K562 (cell line): ENCODE measurements around the gene CYP4F3. TPM values are rescaled to one million over a fixed set of nuclear protein-coding genes. Genes with fewer than 3 reads are reported as not detected.
A peak's percentile ranks its signal among the peaks of the same experiment; 100 is the strongest.

Experiments
- EHMT2 ChIP-seq: fragments of 450-650 bp; IDR thresholded peaks from 2 replicates; pipeline ENCODE4 v1.6.1; 2018; ENCODE audit warnings: antibody characterized with exemption
- EP300 ChIP-seq: IDR thresholded peaks from 2 replicates; pipeline ENCODE4 v1.6.1; 2012; ENCODE audit warnings: low read length, improper control_type of control experiment
- TAF7 ChIP-seq: fragments of 450-650 bp; IDR thresholded peaks from 2 replicates; pipeline ENCODE4 v1.6.1; 2016; ENCODE audit warnings: missing genetic modification characterization, missing compliant biosample characterization
- U2AF2 ChIP-seq: fragments of 200-400 bp; formaldehyde crosslinking; optimal IDR thresholded peaks from 2 replicates; pipeline ENCODE3; 2017; ENCODE audit warnings: low read depth, mild to moderate bottlenecking, low read length
- XRCC5 ChIP-seq: fragments of 200-400 bp; formaldehyde crosslinking; IDR thresholded peaks from 2 replicates; pipeline ENCODE4 v1.6.1; 2017; ENCODE audit warnings: low read depth, mild to moderate bottlenecking, low read length
- polyA plus RNA-seq, 8 experiments: library from polyadenylated mRNA; depleted of rRNA in 4 of 8; stranded (reverse) in 5 of 8; unstranded in 3 of 8; fragments of >200 nt; fragmentation: Nextera tagmentation in 2 of 8; fragmentation: Illumina TruSeq in 1 of 8; extraction: Ambion mirVana in 2 of 8; extraction: Trizol in 1 of 8; gene quantifications; 2 replicates each; pipeline versions ENCODE4 v1.2.1 to v1.2.3, GENCODE V29; 2011 to 2014; ENCODE audit warnings: inconsistent platforms in 1 of 8, missing spikeins in 1 of 8
- total RNA-seq, 7 experiments: library from RNA; depleted of rRNA in 6 of 7; stranded (reverse); fragments of >200 nt in 6 of 7; fragmentation: Illumina TruSeq in 2 of 7; extraction: Trizol in 2 of 7; gene quantifications; 2 replicates each; pipeline versions ENCODE4 v1.2.1 to v1.2.3, GENCODE V29; 2011 to 2021; ENCODE audit warnings: low replicate concordance in 1 of 7
- TF ChIP-seq, protein P1 (sequence below): fragments of 450-650 bp; formaldehyde crosslinking; IDR thresholded peaks from 2 replicates; pipeline ENCODE4 v1.4.0; 2020; ENCODE audit warnings: mild to moderate bottlenecking, moderate library complexity
- TF ChIP-seq, protein P2 (sequence below): IDR thresholded peaks from 2 replicates; pipeline ENCODE4 v1.6.1; 2011; ENCODE audit warnings: borderline replicate concordance, low read depth, mild to moderate bottlenecking, moderate library complexity, low read length; ENCODE audit not compliant: insufficient read depth, poor library complexity, severe bottlenecking

CYP4F3 gene
- total and polyA plus RNA-seq, 9 of the 15 experiments (the other 6 are each of a cell fraction or from before 2014, with no cell fraction given) = 0.01 to 0.40 (median 0.16) TPM; not detected in 6

DNA sequence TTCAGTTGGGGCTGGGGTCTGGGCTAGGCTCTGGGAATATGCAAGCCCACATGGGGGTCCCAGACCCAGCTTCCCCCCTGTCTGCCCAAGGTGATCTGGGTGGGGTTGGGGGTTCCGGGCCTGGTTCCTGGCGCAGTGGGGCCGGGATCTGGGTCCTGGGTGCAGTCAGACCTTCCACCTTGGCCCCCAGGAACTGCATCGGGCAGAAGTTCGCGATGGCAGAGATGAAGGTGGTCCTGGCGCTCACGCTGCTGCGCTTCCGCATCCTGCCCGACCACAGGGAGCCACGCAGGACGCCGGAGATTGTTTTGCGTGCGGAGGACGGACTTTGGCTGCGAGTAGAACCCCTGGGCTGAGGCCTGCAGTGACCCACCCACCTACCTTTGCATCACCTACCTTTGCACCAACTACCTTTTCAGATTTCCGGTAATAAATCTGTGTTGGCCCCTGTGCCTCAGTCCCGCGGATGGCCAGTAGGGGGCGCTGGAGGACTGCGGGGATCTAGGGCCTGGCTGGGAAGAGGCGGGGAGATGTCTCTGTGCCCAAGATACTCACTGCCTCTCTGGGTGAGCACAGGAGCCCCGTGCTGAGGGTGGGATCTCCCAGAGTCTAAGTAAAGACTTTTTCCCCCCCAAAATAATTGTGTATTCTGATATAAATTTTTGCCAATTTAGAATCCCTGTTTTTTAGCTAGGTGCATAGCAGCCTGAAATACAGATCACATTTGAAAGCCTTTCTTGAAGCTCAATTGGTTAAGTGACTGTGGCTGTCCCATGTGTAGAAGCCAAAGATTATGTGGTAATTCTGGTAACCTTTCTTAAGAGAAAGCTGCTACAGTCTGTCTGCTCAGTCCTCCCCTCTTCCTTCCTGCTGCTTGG lies 11.5 kb upstream of the CYP4F3 start (continued):
- no peak for TF ChIP-seq TAF7 (tag)
- TF ChIP-seq EHMT2 = peak; percentile 21; the same call in 1 of the 2 replicates
- no peak for TF ChIP-seq EP300
- TF ChIP-seq, protein P1, sequence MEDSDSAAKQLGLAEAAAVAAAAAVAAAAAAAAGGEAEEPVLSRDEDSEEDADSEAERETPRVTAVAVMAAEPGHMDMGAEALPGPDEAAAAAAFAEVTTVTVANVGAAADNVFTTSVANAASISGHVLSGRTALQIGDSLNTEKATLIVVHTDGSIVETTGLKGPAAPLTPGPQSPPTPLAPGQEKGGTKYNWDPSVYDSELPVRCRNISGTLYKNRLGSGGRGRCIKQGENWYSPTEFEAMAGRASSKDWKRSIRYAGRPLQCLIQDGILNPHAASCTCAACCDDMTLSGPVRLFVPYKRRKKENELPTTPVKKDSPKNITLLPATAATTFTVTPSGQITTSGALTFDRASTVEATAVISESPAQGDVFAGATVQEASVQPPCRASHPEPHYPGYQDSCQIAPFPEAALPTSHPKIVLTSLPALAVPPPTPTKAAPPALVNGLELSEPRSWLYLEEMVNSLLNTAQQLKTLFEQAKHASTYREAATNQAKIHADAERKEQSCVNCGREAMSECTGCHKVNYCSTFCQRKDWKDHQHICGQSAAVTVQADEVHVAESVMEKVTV (CRISPR knock-in tag) = peak; percentile 71
- no peak for TF ChIP-seq U2AF2
- 0 out of 2 replicates have a peak, but pooled peaks have one; percentile 54 for TF ChIP-seq XRCC5
- TF ChIP-seq, protein P2, sequence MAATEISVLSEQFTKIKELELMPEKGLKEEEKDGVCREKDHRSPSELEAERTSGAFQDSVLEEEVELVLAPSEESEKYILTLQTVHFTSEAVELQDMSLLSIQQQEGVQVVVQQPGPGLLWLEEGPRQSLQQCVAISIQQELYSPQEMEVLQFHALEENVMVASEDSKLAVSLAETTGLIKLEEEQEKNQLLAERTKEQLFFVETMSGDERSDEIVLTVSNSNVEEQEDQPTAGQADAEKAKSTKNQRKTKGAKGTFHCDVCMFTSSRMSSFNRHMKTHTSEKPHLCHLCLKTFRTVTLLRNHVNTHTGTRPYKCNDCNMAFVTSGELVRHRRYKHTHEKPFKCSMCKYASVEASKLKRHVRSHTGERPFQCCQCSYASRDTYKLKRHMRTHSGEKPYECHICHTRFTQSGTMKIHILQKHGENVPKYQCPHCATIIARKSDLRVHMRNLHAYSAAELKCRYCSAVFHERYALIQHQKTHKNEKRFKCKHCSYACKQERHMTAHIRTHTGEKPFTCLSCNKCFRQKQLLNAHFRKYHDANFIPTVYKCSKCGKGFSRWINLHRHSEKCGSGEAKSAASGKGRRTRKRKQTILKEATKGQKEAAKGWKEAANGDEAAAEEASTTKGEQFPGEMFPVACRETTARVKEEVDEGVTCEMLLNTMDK = peak; percentile 19
